OCI-LY3 (cell line): ENCODE measurements around the gene B3GNT4.

Source experiments
- H2AFZ ChIP-seq: fragments of 200-600, 300-600 bp; shearing (Covaris generic); 2 replicates; pipeline ENCODE4 v1.6.0; 2014; ENCODE audit warnings: antibody characterized with exemption, low read depth, low read length
- H3K27ac ChIP-seq: fragments of 200-600, 300-600 bp; sonication (generic); 2 replicates; pipeline ENCODE4 v1.5.1; 2014; ENCODE audit warnings: mild to moderate bottlenecking, low read length, moderate library complexity, mixed read lengths
- H3K27me3 ChIP-seq: fragments of 200-600, 300-600 bp; sonication (generic); 2 replicates; pipeline ENCODE4 v1.6.1; 2014; ENCODE audit warnings: low read depth, low read length, mixed read lengths
- H3K36me3 ChIP-seq: fragments of 200-600, 300-600 bp; sonication (generic); replicated peaks from 2 replicates; pipeline ENCODE3; 2014; ENCODE audit warnings: low read depth, low read length, mixed read lengths
- H3K4me1 ChIP-seq: fragments of 300-600, 200-600 bp; sonication (generic); 2 replicates; pipeline ENCODE4 v1.6.1; 2014; ENCODE audit warnings: low read length, mixed read lengths
- H3K4me2 ChIP-seq: fragments of 200-600, 300-600 bp; sonication (generic); 2 replicates; pipeline ENCODE4 v1.6.1; 2014; ENCODE audit warnings: low read length, mixed read lengths
- H3K4me3 ChIP-seq: fragments of 300-600, 200-600 bp; sonication (generic); 2 replicates; pipeline ENCODE4 v1.5.1; 2014; ENCODE audit warnings: antibody characterized with exemption, mild to moderate bottlenecking, low read length, moderate library complexity
- H3K79me2 ChIP-seq: fragments of 300-600, 200-600 bp; shearing (Covaris generic); 2 replicates; pipeline ENCODE4 v1.6.1; 2014; ENCODE audit warnings: mild to moderate bottlenecking, low read length, mixed read lengths
- H3K9ac ChIP-seq: fragments of 300-600, 200-600 bp; shearing (Covaris generic); 2 replicates; pipeline ENCODE4 v1.6.0; 2014; ENCODE audit warnings: mild to moderate bottlenecking, low read length, moderate library complexity
- H3K9me3 ChIP-seq: fragments of 200-600, 300-600 bp; shearing (Covaris generic); 2 replicates; pipeline ENCODE4 v1.6.1; 2014; ENCODE audit warnings: low read length, mixed read lengths; ENCODE audit not compliant: insufficient read depth
- H4K20me1 ChIP-seq: fragments of 200-600, 300-600 bp; sonication (generic); 2 replicates; pipeline ENCODE4 v1.6.1; 2016; ENCODE audit warnings: low read length, mixed read lengths; ENCODE audit not compliant: insufficient read depth
- EZH2phosphoT487 ChIP-seq: fragments of 200-600 bp; shearing (Covaris generic); IDR thresholded peaks from 2 replicates; pipeline ENCODE4 v1.6.1; 2018; ENCODE audit warnings: antibody characterized with exemption, mixed run types, low read depth
- TF ChIP-seq, protein P1 (sequence below): fragments of 200-600, 300-600 bp; sonication (generic); IDR thresholded peaks from 2 replicates; pipeline ENCODE4 v1.5.1; 2014; ENCODE audit warnings: antibody characterized with exemption, low read length, low read depth

The B3GNT4 gene

DNA sequence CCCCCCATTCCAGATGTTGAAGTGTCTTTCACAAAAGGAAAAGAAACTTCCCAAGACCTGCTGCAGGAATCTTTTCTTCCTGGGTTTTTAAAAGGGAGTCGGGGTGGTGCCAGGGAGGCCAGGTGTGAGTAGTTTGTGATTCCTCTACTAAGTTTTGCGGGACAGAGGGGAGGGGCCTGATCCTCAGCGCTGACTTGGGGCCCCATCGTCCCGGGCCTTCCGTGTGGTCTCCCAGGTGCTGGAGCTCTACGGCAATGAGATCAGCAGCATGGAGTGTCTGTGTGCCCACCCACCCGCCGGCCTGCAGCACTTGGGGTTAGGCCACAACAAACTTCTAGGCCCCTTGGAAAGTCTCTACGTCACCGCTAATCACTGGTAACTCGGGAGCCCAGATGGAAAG is 16.0 kb upstream of the B3GNT4 start:
- no peak overlapping the region for H2AFZ ChIP-seq

DNA sequence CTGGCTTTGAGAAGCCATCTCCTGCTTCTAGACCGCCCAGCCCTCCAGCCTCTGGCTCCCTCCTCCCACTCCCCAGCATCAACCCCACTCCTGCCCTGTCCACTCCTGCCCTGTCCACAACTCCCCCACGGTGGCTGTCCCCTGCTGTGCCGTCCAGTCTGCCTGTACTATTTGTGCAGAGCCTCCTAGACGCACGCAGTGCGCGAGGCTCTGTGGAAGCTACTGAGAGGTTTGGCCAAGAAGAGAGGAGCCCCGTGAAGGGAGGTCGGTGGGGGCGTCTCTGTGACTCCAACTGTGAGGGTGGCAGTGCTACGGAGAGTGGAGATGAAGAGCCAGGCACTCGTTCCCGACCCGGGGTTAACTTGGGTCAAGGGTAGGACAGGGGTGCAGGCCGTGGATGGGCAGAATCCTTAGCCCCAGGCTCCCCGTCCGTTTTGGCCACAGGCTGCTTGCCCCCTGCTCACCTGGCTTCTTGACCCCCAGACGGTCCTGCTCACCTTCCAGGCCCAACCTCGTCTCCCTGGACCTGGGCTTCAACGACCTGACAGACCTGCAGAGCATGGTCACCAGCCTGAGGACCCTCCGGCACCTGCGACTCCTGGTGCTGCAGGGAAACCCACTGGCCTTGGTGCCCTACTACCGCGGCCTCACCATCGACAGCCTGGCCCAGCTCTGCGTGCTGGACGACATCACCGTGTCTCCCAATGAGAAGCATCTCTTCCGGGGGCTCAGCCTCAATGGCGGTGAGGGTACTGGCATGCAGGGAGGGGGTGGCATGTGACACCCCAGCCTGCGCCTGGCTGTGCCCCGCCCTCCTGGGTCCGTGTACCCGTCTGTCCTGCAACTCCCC is 13.7 kb upstream of the B3GNT4 start:
- no peak overlapping the region for H3K4me3 ChIP-seq
- peaks cover 3% of the 10 kb centered on the region; the same call in 1 of the 2 replicates for H3K27me3 ChIP-seq
- no peaks in the 10 kb centered on the region for H3K9me3 ChIP-seq
- no peak overlapping the region for H3K4me2 ChIP-seq
- H3K9ac ChIP-seq, result no peak overlapping the region
- no peaks in the 10 kb centered on the region for H3K36me3 ChIP-seq
- no peak overlapping the region for H2AFZ ChIP-seq
- H3K4me1 ChIP-seq, result no peaks in the 10 kb centered on the region
- no peak overlapping the region for H3K27ac ChIP-seq
- no peaks in the 10 kb centered on the region for H4K20me1 ChIP-seq
- TF ChIP-seq, protein P1, sequence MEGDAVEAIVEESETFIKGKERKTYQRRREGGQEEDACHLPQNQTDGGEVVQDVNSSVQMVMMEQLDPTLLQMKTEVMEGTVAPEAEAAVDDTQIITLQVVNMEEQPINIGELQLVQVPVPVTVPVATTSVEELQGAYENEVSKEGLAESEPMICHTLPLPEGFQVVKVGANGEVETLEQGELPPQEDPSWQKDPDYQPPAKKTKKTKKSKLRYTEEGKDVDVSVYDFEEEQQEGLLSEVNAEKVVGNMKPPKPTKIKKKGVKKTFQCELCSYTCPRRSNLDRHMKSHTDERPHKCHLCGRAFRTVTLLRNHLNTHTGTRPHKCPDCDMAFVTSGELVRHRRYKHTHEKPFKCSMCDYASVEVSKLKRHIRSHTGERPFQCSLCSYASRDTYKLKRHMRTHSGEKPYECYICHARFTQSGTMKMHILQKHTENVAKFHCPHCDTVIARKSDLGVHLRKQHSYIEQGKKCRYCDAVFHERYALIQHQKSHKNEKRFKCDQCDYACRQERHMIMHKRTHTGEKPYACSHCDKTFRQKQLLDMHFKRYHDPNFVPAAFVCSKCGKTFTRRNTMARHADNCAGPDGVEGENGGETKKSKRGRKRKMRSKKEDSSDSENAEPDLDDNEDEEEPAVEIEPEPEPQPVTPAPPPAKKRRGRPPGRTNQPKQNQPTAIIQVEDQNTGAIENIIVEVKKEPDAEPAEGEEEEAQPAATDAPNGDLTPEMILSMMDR, result no peak
- no peak for TF ChIP-seq EZH2phosphoT487
- H3K79me2 ChIP-seq, result no peaks in the 10 kb centered on the region

More for the DNA sequence above, 16.0 kb upstream of the B3GNT4 start:
- Histone ChIP-seq H3K9ac (no peak overlapping the region), H3K9me3 (no peaks in the 10 kb centered on the region), H3K36me3 (no peaks in the 10 kb centered on the region), H3K79me2 (no peaks in the 10 kb centered on the region), H3K4me1 (0 out of 2 replicates have a peak, but pooled peaks cover 3% of the 10 kb centered on the region), H3K27ac (no peak overlapping the region), H3K4me2 (no peak overlapping the region), H3K27me3 (no peaks in the 10 kb centered on the region), H3K4me3 (no peak overlapping the region), H4K20me1 (no peaks in the 10 kb centered on the region)
- TF ChIP-seq, protein P1, result no peak
- TF ChIP-seq EZH2phosphoT487, result no peak

DNA sequence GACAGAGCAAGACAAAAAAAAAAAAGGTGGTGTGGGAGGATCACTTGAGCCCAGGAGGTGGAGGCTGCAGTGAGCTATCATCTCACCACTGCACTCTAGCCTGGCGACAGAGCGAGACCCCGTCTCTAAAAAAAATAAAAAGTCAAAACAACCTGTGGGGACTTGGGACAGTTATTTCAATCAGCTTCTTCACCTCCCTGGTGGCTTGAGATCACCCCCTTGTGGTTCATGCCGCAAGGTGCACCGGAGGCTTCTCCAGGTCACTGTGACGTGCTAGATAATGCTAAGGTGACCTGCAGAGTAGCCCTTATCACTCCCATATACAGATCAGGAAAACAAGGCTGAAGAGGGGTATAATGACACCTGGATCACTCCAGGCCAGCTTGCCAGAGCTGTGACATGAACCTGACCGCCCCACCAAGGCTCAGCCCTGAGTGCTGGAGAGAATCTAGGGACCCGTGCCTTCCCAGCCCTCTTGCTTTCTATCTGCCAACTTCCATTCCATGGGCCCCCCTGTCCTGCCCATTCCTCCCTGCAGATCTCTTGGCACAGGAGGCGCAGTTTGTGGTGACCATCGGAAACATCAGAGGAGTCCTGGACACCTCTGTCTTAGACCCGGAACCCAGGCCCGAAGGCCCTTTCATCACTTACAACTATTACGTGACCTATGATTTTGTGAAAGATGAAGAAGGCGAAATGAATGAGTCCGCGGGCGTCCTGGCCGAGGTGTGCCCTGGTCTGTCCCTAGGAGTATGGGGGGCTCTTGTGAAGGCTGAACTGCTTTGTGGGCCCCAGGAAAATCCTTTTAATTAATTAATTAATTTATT is 12.5 kb upstream of the B3GNT4 start:
- Histone ChIP-seq H3K79me2 (no peaks in the 10 kb centered on the region), H3K27ac (no peak overlapping the region), H4K20me1 (no peaks in the 10 kb centered on the region), H2AFZ (no peak overlapping the region), H3K9me3 (no peaks in the 10 kb centered on the region), H3K4me3 (no peak overlapping the region), H3K27me3 (peaks cover 6% of the 10 kb centered on the region; the same call in 1 of the 2 replicates), H3K4me2 (peak overlapping the region; percentile 24), H3K36me3 (no peaks in the 10 kb centered on the region), H3K9ac (no peak overlapping the region), H3K4me1 (no peaks in the 10 kb centered on the region)
- no peak for TF ChIP-seq EZH2phosphoT487
- TF ChIP-seq, protein P1, result peak; percentile 88

DNA sequence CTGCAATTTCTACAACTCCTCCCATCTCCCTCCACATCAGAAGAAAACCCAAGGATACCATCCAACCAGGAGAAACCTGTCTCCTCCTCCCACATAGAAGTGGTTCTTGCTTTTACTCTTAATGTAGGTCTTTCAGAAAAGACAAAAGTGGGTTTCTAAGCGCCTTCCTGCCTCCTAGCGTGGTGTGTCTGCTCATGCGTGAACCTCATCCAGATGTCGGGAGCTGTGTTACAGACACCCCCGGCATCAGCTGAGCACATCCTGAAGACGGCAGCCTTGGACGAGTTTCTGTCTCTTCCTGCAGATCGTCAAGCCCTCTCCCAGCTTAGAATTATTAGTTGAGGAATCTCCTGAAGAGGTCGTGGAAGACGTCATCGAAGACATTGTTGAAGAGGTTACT is 11.1 kb upstream of the B3GNT4 start:
- peaks cover 6% of the 10 kb centered on the region; the same call in 1 of the 2 replicates for H3K27me3 ChIP-seq
- H3K9ac ChIP-seq, result no peak overlapping the region
- no peak for TF ChIP-seq EZH2phosphoT487
- TF ChIP-seq, protein P1, result no peak
- no peaks in the 10 kb centered on the region for H3K79me2 ChIP-seq
- H3K4me2 ChIP-seq, result no peak overlapping the region
- H4K20me1 ChIP-seq, result no peaks in the 10 kb centered on the region
- no peaks in the 10 kb centered on the region for H3K36me3 ChIP-seq
- H3K4me3 ChIP-seq, result no peak overlapping the region
- no peaks in the 10 kb centered on the region for H3K9me3 ChIP-seq
- no peak overlapping the region for H2AFZ ChIP-seq
- peaks cover 12% of the 10 kb centered on the region for H3K4me1 ChIP-seq
- no peak overlapping the region for H3K27ac ChIP-seq
